ENCODE data around the gene CGB1.
A peak's percentile ranks its signal among the peaks of the same experiment; 100 is the strongest.

CGB1 gene

DNA sequence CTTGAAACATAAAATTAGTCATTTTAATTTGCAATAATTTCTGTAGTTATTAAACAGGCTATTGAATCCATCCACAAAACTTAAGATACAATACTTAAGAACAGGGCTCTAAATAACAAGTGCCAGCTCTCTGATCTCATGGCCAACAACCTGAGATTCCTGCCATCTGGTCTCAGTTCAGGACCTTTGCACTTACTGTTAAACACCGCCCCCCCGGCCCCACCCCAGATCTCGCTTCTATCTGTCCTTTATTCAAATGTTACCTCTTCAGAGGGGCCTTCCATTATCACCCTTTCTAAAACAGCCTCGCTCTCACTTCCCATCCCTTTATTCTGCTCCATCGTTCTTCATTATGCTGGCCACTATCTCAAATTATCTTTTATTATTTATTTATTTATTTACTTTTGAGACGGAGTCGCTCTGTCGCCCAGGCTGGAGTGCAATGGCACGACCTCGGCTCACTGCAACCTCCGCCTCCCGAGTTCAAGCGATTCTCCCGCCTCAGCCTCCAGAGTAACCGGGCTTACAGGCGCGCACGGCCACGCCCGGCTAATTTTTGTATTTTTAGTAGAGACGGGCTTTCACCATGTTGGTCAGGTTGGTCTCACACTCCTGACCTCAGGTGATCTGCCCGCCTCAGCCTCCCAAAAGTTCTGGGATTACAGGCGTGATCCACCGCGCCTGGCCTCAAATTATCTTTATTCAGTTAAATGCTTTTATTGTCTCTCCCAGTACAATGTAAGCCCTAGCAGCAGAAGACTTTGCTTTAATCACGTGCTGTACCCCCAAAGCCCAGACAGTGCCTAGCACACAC, 47.7 kb upstream of the CGB1 start:
- Histone ChIP-seq H3K27ac (ENCODE audit: low read depth, low read length) (peak overlapping the region; percentile 56), H3K79me2 (ENCODE audit: control insufficient read depth, low read length) (peaks cover 42% of the 10 kb centered on the region), H4K20me1 (ENCODE audit: control insufficient read depth, insufficient read depth, low read depth, low read length) (peaks cover 25% of the 10 kb centered on the region), H3K4me2 (ENCODE audit: low read length) (peak overlapping the region; percentile 79), H3K36me3 (ENCODE audit: control insufficient read depth, low read length) (peaks cover 37% of the 10 kb centered on the region), H3K4me3 (ENCODE audit: low read length) (peak overlapping the region; percentile 94), H3K9me3 (ENCODE audit: control insufficient read depth, insufficient read depth, low read length) (no peaks in the 10 kb centered on the region), H3K4me1 (ENCODE audit: control insufficient read depth, low read length) (peaks cover 22% of the 10 kb centered on the region), H3F3A (ENCODE audit: control insufficient read depth, insufficient read depth) (no peaks in the 10 kb centered on the region), H3K27me3 (ENCODE audit: control insufficient read depth, low read length) (no peaks in the 10 kb centered on the region), H3K9me2 (replicated peaks; ENCODE audit: control insufficient read depth, low read length) (no peaks in the 10 kb centered on the region)
- TF ChIP-seq, protein P1, sequence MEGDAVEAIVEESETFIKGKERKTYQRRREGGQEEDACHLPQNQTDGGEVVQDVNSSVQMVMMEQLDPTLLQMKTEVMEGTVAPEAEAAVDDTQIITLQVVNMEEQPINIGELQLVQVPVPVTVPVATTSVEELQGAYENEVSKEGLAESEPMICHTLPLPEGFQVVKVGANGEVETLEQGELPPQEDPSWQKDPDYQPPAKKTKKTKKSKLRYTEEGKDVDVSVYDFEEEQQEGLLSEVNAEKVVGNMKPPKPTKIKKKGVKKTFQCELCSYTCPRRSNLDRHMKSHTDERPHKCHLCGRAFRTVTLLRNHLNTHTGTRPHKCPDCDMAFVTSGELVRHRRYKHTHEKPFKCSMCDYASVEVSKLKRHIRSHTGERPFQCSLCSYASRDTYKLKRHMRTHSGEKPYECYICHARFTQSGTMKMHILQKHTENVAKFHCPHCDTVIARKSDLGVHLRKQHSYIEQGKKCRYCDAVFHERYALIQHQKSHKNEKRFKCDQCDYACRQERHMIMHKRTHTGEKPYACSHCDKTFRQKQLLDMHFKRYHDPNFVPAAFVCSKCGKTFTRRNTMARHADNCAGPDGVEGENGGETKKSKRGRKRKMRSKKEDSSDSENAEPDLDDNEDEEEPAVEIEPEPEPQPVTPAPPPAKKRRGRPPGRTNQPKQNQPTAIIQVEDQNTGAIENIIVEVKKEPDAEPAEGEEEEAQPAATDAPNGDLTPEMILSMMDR (IDR thresholded peaks at IDR 0.05; ENCODE audit: low read depth, low read length, poor library complexity, severe bottlenecking) = no peak
- TF ChIP-seq EZH2phosphoT487 (IDR thresholded peaks at IDR 0.05; ENCODE audit: borderline replicate concordance, low read length) = no peak

DNA sequence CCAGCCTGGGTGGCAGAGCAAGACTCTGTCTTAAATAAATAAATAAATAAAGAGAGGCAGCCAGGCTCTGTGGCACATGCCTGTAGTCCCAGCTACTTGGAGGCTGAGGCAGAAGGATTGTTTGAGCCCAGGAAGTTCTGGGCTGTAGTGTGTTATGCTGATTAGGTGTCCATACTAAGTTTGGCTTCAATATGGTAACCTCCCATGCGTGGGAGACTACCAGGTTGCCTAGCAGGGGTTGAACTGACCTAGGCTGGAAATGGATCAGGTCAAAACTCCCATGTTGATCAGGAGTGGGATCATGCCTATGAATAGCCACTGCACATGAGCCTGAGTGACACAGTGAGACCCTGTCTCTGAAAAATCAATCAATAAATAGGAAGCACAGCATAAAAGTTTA, 44.6 kb upstream of the CGB1 start:
- Histone ChIP-seq H3K36me3 (ENCODE audit: control insufficient read depth, low read length) (peaks cover 10% of the 10 kb centered on the region), H3K27ac (ENCODE audit: low read depth, low read length) (no peak overlapping the region), H3K27me3 (ENCODE audit: control insufficient read depth, low read length) (no peaks in the 10 kb centered on the region), H3F3A (ENCODE audit: control insufficient read depth, insufficient read depth) (no peaks in the 10 kb centered on the region), H4K20me1 (ENCODE audit: control insufficient read depth, insufficient read depth, low read depth, low read length) (peaks cover 6% of the 10 kb centered on the region), H3K79me2 (ENCODE audit: control insufficient read depth, low read length) (peaks cover 10% of the 10 kb centered on the region), H3K9me3 (ENCODE audit: control insufficient read depth, insufficient read depth, low read length) (no peaks in the 10 kb centered on the region), H3K4me3 (ENCODE audit: low read length) (no peak overlapping the region), H3K4me1 (ENCODE audit: control insufficient read depth, low read length) (peaks cover 6% of the 10 kb centered on the region), H3K9me2 (replicated peaks; ENCODE audit: control insufficient read depth, low read length) (no peaks in the 10 kb centered on the region), H3K4me2 (ENCODE audit: low read length) (no peak overlapping the region)
- TF ChIP-seq, protein P1 (IDR thresholded peaks at IDR 0.05; ENCODE audit: low read depth, low read length, poor library complexity, severe bottlenecking) = no peak
- TF ChIP-seq EZH2phosphoT487 (IDR thresholded peaks at IDR 0.05; ENCODE audit: borderline replicate concordance, low read length) = no peak

DNA sequence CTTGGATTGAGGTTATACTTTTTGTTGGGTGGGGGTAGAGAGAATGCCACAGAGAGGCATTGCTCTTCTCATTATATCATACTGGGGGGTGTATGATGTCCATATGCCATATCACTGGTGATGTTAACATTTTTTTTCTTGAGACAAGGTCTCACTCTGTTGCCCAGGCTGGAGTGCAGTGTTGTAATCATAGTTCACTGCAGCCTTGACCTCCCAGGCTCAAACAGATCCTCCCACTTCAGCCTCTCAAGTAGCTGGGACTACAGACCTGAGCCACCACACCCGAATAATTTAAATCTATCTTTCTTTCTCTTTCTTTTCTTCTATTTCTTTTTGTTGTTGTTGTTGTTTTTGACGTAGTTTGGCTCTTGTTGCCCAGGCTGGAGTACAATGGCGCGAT, 43.7 kb upstream of the CGB1 start:
- Histone ChIP-seq H3K4me1 (ENCODE audit: control insufficient read depth, low read length) (peaks cover 5% of the 10 kb centered on the region), H3F3A (ENCODE audit: control insufficient read depth, insufficient read depth) (no peaks in the 10 kb centered on the region), H3K27me3 (ENCODE audit: control insufficient read depth, low read length) (no peaks in the 10 kb centered on the region), H3K79me2 (ENCODE audit: control insufficient read depth, low read length) (peaks cover 2% of the 10 kb centered on the region), H3K4me2 (ENCODE audit: low read length) (no peak overlapping the region), H3K27ac (ENCODE audit: low read depth, low read length) (no peak overlapping the region), H3K36me3 (ENCODE audit: control insufficient read depth, low read length) (peaks cover under 1% of the 10 kb centered on the region; the same call in 1 of the 2 replicates), H3K9me3 (ENCODE audit: control insufficient read depth, insufficient read depth, low read length) (no peaks in the 10 kb centered on the region), H3K9me2 (replicated peaks; ENCODE audit: control insufficient read depth, low read length) (no peaks in the 10 kb centered on the region), H3K4me3 (ENCODE audit: low read length) (no peak overlapping the region), H4K20me1 (ENCODE audit: control insufficient read depth, insufficient read depth, low read depth, low read length) (no peaks in the 10 kb centered on the region)
- TF ChIP-seq, protein P1 (IDR thresholded peaks at IDR 0.05; ENCODE audit: low read depth, low read length, poor library complexity, severe bottlenecking) = no peak
- no peak for TF ChIP-seq EZH2phosphoT487 (IDR thresholded peaks at IDR 0.05; ENCODE audit: borderline replicate concordance, low read length)

All from DOHH2 (cell line).